CD4-positive, alpha-beta T cell (primary cell): Measurements from ENCODE around the gene CD200. TPM values are rescaled to one million over a fixed set of nuclear protein-coding genes. Genes with fewer than 3 reads are reported as not detected.

Experiments
- ATAC-seq: fragments of 200-7000 bp; cut with Tn5 transposase; one replicate; pipeline ENCODE4 v1.10.0; 2022; ENCODE audit warnings: mild to moderate bottlenecking; ENCODE audit not compliant: poor library complexity
- CTCF ChIA-PET: fragments of 350-600 bp; sonication (Branson Sonifier 250); formaldehyde crosslinking; loops from one replicate; lab custom pipeline; 2021; ENCODE audit warnings: antibody characterized with exemption, inconsistent platforms; lab: Charles Lee
- POLR2A ChIA-PET: fragments of 350-600 bp; sonication (Branson Sonifier 250); formaldehyde crosslinking; loops from one replicate; lab custom pipeline; 2021; ENCODE audit warnings: antibody characterized with exemption, inconsistent platforms; lab: Charles Lee
- DNase-seq, 14 experiments: peaks; one replicate each; pipeline ENCODE4 v3.0.0-alpha.2; 2013 to 2020; ENCODE audit warnings: mixed read lengths in 2 of 14
- H3K27ac ChIP-seq, 2 donors: one replicate each; pipeline versions ENCODE4 v1.5.1 to v1.7.0; 2013; ENCODE audit warnings: low read length in 2 of 2, low read depth in 1 of 2, mild to moderate bottlenecking in 1 of 2
- H3K27me3 ChIP-seq, 2 experiments: 1 replicate in 1 of 2; 2 replicates in 1 of 2; pipeline versions ENCODE4 v1.6.1 to v1.7.0; 2013; ENCODE audit warnings: low read length in 2 of 2, control low read depth in 1 of 2, mild to moderate bottlenecking in 1 of 2, moderate library complexity in 1 of 2; ENCODE audit not compliant: insufficient read depth in 2 of 2, control insufficient read depth in 1 of 2
- H3K36me3 ChIP-seq: one replicate; pipeline ENCODE4 v1.6.1; 2013; ENCODE audit warnings: low read length, control low read depth; ENCODE audit not compliant: insufficient read depth
- H3K4me1 ChIP-seq: one replicate; pipeline ENCODE4 v1.6.1; 2013; ENCODE audit warnings: low read length, control low read depth; ENCODE audit not compliant: insufficient read depth
- H3K4me3 ChIP-seq: one replicate; pipeline ENCODE4 v1.5.1; 2013; ENCODE audit warnings: mild to moderate bottlenecking, low read length, moderate library complexity
- H3K9me3 ChIP-seq, 2 experiments: 1 replicate in 1 of 2; 2 replicates in 1 of 2; pipeline versions ENCODE4 v1.6.1 to v1.7.0; 2013; ENCODE audit warnings: low read length in 2 of 2, mild to moderate bottlenecking in 2 of 2, control low read depth in 1 of 2, moderate library complexity in 1 of 2; ENCODE audit not compliant: control insufficient read depth in 1 of 2, insufficient read depth in 1 of 2
- H3K27ac Mint-ChIP-seq: one replicate; pipeline ENCODE4 v1.8.0; 2020; ENCODE audit warnings: mixed read lengths
- H3K27me3 Mint-ChIP-seq: one replicate; pipeline ENCODE4 v1.8.0; 2021; ENCODE audit warnings: mixed read lengths
- H3K36me3 Mint-ChIP-seq: one replicate; pipeline ENCODE4 v1.8.0; 2021; ENCODE audit warnings: low read depth, mixed read lengths
- H3K4me1 Mint-ChIP-seq: one replicate; pipeline ENCODE4 v1.8.0; 2021; ENCODE audit warnings: low read depth, mixed read lengths
- H3K4me3 Mint-ChIP-seq: one replicate; pipeline ENCODE4 v1.8.0; 2020; ENCODE audit warnings: mild to moderate bottlenecking, mixed read lengths
- H3K9me3 Mint-ChIP-seq: one replicate; pipeline ENCODE4 v1.8.0; 2020; ENCODE audit warnings: mixed read lengths
- CTCF ChIP-seq: fragments of 200-600 bp; IDR thresholded peaks from one replicate; pipeline ENCODE4 v1.8.0; 2022; ENCODE audit warnings: antibody characterized with exemption, mild to moderate bottlenecking
- intact Hi-C, 2 experiments: fragments of 100-400 bp; cut with DNase I in 1 of 2; cut with micrococcal nuclease in 1 of 2; formaldehyde crosslinking; loops; one replicate each; pipeline versions ENCODE4 v1.15.1 to v1.9.0; 2023 to 2025; cut with DNase I, micrococcal nuclease
- total RNA-seq, 174 experiments: library from RNA in 2 of 174; stranded (reverse) in 2 of 174; gene quantifications; one replicate each; pipeline ENCODE4 v1.2.3 and lab custom pipeline; 2021 to 2026

The CD200 gene
- total RNA-seq, 2 experiments from 2014 or later, result 5.2 to 6.9 TPM

- H3K9me3 ChIP-seq, result no peaks in the 10 kb centered on the region
- CTCF ChIA-PET, result no interaction called here
- peaks cover 10% of the 10 kb centered on the region for H3K36me3 Mint-ChIP-seq
Observed at GRCh38 chr3:112351036-112351435, 18.1 kb downstream of the CD200 start.

DNA sequence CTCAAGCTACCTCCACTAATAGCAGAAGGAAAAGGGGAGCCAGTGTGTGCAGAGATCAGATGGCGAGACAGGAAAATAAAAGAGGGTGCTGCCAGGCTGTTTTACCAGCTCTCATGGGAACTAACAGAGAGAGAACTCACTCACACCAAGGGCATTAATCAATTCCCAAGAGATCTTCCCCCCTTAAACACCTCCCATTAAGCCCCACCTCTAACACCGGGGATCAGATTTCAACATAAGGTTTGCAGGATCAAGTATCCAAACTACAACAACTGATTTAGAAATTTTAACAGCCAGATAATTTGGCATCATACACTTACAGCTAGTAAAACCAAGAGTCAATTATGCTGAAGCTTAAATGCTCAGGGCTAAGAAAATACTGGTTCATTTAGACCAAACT, 18.9 kb downstream of the CD200 start:
- H3K4me1 ChIP-seq, result no peaks in the 10 kb centered on the region
- DNase-seq (no peak), ATAC-seq (no peak)
- no peaks in the 10 kb centered on the region for H3K27me3 Mint-ChIP-seq
- H3K27ac Mint-ChIP-seq, result no peak overlapping the region
- no peak overlapping the region for H3K4me3 ChIP-seq
- no peaks in the 10 kb centered on the region for H3K27me3 ChIP-seq
- ChIA-PET CTCF (no interaction called here), POLR2A (interaction anchor here (1.3 kb wide), 1 partner anchor 11 kb away, joined by 4 read pairs; no protein-coding TSS in a partner anchor)
- TF ChIP-seq CTCF, result no peak
- H3K4me1 Mint-ChIP-seq, result peaks cover 4% of the 10 kb centered on the region
- H3K27ac ChIP-seq, result no peak overlapping the region
- no peaks in the 10 kb centered on the region for H3K36me3 ChIP-seq
- H3K36me3 Mint-ChIP-seq, result peaks cover 2% of the 10 kb centered on the region
- intact Hi-C loops, result loop anchor here in 1 of 2 experiments (2.0 kb wide), 1 partner anchor 13 kb away; no protein-coding TSS in a partner anchor
- no peaks in the 10 kb centered on the region for H3K9me3 Mint-ChIP-seq
- H3K9me3 ChIP-seq, result no peaks in the 10 kb centered on the region
- no peak overlapping the region for H3K4me3 Mint-ChIP-seq

More at GRCh38 chr3:112351036-112351435, 18.1 kb downstream of the CD200 start:
- no peak overlapping the region for H3K27ac Mint-ChIP-seq
- intact Hi-C loops, result no loop called here
- Histone ChIP-seq H3K4me1 (no peaks in the 10 kb centered on the region), H3K27me3 (no peaks in the 10 kb centered on the region), H3K27ac (no peak overlapping the region), H3K4me3 (no peak overlapping the region), H3K36me3 (no peaks in the 10 kb centered on the region)
- H3K27me3 Mint-ChIP-seq, result no peaks in the 10 kb centered on the region
- POLR2A ChIA-PET, result interaction anchor here (1.1 to 1.3 kb wide), 2 partner anchors 12 to 142 kb away, joined by 4 read pairs; no protein-coding TSS in a partner anchor
- H3K4me1 Mint-ChIP-seq, result peaks cover 4% of the 10 kb centered on the region
- no peak overlapping the region for H3K4me3 Mint-ChIP-seq
- DNase-seq (no peak), ATAC-seq (no peak)
- no peak for TF ChIP-seq CTCF
- no peaks in the 10 kb centered on the region for H3K9me3 Mint-ChIP-seq

GRCh38 chr3:112352720-112353119, 19.8 kb downstream of the CD200 start:
- no peaks in the 10 kb centered on the region for H3K27me3 ChIP-seq
- no peaks in the 10 kb centered on the region for H3K4me1 ChIP-seq
- TF ChIP-seq CTCF, result no peak
- Mint-ChIP-seq H3K4me3 (no peak overlapping the region), H3K27me3 (no peaks in the 10 kb centered on the region), H3K36me3 (peaks cover 1% of the 10 kb centered on the region), H3K9me3 (no peaks in the 10 kb centered on the region), H3K27ac (no peak overlapping the region), H3K4me1 (peaks cover 9% of the 10 kb centered on the region)
- no peak overlapping the region for H3K27ac ChIP-seq
- H3K4me3 ChIP-seq, result no peak overlapping the region
- H3K9me3 ChIP-seq, result no peaks in the 10 kb centered on the region
- DNase-seq (no peak), ATAC-seq (no peak)
- intact Hi-C loops, result loop anchor here in 1 of 2 experiments (2.0 kb wide), 1 partner anchor 14 kb away; no protein-coding TSS in a partner anchor
- ChIA-PET CTCF (no interaction called here), POLR2A (no interaction called here)
- H3K36me3 ChIP-seq, result no peaks in the 10 kb centered on the region
